HG02884 (cell line): Measurements from ENCODE around the gene UBXN10.
"Not testable (repeated sequence)": the region's sequence is repeated elsewhere in the genome, so short reads cannot be mapped to it uniquely, and the experiment has no call there.

Experiments
- ATAC-seq: cut with Tn5 transposase; IDR thresholded peaks from one replicate; pipeline ENCODE4 v1.9.1; 2021; ENCODE audit warnings: mild to moderate bottlenecking, moderate library complexity; ENCODE audit not compliant: unreplicated experiment

UBXN10 gene

DNA sequence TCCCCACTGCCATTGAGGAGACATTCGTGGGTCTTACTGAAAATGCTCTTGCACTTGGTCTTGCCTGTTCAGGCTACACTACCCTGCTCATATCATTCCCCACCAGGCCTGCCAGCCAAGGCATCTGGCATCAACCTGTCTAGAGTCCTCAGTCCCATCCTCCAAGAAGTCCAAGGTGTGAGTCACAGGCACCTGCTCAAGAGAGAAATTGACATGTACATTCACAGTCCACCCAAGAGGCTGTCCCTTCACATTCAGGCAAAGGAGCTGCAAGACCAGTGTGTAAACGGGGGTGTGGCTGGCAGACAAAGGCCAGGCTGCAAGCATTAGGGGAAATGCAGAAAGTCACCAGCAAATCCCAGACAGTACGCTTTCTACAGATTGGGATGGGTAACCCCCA, 13.5 kb downstream of the UBXN10 start:
- ATAC-seq = no peak

DNA sequence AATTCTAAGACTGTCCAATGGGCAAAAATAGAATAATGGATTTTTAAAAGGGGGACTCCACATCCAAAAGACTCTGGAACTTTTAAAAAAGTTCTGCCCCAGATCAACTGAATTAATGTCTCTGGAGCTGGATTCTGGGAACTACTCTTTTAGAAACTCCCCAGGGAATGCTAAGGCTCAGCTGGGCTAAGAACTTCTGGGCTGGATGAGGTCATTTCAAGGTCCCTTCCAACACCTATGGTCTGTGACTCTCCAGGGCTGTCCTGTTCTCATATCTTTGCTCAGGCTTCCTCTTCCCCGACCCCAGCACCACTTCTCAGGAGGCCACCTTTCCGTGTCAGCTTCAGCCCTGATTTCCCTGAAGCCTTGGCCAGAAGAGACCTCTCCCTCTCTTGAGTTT, 13.9 kb downstream of the UBXN10 start:
- ATAC-seq = no peak

- ATAC-seq = no peak
Observed at GRCh38 chr1:20200966-20201365, 15.1 kb downstream of the UBXN10 start.

- no peak for ATAC-seq
Observed at GRCh38 chr1:20202166-20202565, 16.3 kb downstream of the UBXN10 start.

- ATAC-seq = no peak
Observed at GRCh38 chr1:20207546-20207945, 21.6 kb downstream of the UBXN10 start.

GRCh38 chr1:20209471-20209870, 23.6 kb downstream of the UBXN10 start:
- no peak for ATAC-seq

GRCh38 chr1:20210736-20211460, 25.0 kb downstream of the UBXN10 start:
- no peak for ATAC-seq

DNA sequence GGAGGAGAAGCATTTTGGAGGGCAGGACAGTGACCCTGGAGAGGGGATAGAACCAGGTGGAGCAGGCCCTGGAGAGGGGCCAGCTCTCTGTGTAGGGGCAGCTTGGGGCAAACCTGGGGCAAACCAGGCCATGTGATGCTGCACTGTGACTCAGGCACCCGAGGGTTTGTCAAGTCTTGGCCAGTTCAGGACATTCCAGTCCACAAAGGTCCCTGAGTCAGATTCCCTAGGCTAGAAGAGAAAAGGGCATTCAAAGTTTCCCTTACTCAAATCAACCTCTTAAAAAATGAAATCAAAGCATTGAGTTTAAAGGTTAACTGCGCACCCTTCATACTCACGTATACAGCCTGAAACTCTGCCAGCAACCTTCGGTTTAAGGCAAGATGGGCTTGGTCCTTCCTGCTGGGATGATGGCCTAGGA, 25.6 kb downstream of the UBXN10 start:
- ATAC-seq = no peak

DNA sequence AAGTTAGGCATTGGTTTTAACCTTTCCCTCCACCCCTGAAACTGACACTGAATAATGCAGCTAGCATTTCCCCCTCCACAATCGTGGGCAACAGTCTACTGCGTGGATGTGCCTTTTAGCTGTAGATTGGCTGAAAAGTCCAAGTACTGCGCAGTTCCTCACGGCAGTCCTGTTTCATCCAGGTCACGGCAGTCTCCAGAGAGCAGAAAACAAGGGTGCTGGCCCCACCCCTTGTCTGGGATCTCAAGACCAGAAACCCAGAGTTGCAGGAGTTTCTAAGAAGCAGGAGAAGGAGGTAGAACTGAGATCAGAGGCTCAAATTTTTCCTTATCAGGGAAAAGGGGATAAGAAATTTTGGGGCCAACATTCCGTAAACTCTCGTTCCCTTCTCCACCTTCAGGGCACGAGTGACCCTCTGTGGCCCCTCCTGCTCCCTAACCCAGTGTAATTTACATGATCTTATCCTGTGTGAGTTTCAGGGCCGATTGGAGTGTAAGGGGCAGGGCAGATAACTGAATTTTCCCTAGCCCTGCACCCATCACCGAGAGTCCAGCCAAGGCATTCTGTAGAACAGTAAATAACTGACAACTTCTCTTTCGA, 26.3 kb downstream of the UBXN10 start:
- no peak for ATAC-seq

DNA sequence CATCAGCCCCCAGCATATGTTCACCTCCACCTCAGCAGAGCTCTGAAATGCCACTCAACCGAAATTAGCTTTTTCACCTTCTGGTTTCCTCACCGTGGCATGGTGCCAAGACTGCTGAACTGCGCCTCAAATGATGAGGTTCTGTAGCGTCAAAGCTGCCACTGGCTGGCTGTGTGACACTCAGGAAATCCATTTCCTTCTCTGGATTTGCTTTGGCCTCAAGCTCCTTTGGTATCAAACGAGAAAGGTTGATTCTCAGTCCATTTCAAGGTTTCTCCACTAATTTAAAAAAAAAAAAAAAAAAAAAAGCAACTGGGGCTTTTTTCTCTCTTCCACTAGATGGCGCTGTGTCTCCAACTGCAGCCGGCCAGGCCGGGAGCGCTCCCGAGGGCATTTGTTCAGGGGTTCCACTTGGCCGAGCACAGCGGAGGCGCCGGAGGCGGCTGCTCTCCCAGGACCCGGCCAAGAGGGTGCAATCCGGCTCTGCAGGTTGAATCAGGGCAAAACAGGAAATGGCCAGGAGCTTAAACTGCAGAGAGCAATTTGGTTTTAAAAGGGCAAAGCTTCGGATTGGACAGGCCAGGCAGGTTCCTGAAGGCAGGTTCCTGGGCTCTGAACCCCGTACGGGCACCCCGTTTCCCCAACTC, 26.9 kb downstream of the UBXN10 start:
- no peak for ATAC-seq

GRCh38 chr1:20215716-20216115, 29.8 kb downstream of the UBXN10 start:
- ATAC-seq = no peak

DNA sequence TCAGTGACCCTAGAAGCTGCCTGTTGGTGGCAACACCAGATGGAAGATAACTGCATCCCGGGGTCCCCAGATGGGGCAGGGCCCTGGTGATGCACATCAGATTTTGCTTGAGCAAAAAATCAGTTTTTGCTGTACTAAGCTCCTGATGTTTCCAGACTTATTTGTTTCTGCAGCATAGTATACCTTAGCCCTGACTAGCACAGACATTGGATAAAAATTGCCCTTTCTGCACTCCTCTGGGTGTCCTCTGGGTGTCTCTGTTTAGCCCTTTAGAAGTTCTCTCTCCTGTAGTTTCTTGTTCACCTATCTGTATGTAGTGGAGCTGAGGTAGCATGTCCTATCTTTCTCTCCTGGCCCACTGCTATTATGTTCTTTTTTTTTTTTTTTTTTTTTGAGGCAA, 30.7 kb downstream of the UBXN10 start:
- ATAC-seq = no peak

DNA sequence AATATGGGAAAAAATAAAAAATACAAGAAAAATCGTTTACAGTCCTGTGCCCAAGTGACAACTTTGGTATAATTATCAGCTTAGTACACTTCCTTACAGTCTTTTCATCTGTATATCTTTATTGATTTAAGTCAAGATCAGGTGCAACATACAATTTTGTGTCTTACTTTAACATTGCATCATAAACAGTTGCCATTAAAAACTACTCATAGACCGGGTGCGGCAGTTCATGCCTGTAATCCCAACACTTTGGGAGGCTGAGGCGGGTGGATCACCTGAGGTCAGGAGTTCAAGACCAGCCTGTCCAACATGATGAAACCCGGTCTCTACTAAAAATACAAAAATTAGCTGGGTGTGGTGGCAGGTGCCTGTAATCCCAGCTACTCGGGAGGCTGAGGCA, 33.2 kb downstream of the UBXN10 start:
- not testable (repeated sequence) for ATAC-seq

DNA sequence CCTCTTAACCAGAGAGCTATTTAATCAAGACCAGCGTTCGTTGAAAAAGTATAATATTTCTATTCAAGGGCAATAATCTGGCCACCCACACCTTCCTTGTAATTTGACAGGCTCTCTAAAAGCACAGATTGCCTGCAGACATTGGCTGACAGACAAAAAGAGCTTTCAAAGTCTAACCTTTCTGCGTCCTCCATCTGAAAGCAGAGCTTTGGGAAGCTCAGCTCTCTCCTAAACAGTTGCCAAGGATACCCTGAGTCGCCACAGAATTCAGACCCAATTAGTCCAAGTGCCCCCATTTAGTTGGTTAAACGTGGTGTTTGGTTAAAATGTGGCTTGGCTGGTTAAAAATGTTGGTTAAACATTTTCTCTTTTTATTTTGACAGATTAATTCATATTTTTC, 34.1 kb downstream of the UBXN10 start:
- no peak for ATAC-seq

- ATAC-seq = no peak
Observed at GRCh38 chr1:20223106-20223505, 37.2 kb downstream of the UBXN10 start.

- no peak for ATAC-seq
Observed at GRCh38 chr1:20223551-20224419, 37.9 kb downstream of the UBXN10 start.

DNA sequence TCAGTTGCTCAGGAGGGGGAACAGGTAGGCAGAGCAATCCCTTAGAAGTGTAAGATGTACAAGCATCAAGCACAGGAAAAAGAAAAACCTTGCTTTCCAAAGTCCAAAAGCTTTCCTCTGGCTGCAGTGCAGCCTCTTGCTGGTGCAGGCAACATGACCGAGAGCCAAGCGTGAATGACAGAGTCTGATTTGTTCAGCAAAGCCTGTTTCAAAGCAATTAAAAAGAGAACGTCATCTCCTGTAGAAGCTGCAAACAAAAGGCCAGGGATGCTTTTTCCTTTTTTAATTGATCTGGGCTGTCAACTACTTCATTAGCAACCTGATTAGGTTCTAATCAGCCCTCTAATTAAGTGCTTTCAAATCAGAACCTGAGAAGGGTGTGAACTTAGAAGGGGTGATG, 38.6 kb downstream of the UBXN10 start:
- ATAC-seq = no peak

DNA sequence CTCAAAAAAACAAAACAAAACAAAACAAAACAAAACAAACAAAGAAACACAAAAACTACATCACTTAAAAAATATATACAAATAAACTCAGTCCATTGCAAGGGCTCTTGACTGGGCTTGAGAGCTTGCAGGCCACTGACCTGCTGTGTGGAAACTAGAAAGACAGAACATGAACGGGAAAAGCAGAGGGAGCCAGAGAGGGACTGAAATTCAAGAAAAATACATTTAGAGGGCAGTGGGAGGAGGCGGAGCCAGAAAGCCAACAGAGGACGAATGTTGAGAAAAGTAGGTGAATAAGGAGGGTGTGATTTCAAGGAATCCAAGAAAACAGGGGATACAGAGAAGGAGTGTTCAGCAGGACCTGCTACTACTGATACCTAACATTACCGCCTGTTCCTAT, 41.8 kb downstream of the UBXN10 start:
- ATAC-seq = no peak

DNA sequence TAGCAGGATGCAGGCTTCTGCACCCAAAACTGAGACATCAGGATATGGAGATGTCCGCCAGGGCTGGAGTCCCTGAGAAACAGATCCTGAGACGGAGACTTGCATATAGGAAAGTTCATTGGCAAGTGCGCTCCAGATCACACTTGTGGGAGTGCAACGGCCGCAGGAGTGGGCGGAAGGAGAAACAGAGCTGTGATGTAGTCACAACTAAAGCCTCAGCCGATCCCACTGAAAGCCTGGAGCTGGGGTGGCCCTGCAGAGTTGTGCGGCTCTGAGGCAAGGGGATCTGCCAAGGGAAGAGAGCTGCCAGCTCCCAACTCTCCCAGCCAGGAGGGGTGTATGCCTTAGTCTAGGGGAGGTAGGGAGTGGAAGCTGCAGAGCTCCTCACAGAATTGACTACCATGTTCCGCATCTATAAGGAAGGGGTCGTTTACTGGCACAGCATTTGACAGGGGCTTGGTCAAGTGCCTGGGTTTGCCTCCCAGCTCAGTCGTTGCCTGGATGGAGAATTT, 42.5 kb downstream of the UBXN10 start:
- ATAC-seq = no peak

DNA sequence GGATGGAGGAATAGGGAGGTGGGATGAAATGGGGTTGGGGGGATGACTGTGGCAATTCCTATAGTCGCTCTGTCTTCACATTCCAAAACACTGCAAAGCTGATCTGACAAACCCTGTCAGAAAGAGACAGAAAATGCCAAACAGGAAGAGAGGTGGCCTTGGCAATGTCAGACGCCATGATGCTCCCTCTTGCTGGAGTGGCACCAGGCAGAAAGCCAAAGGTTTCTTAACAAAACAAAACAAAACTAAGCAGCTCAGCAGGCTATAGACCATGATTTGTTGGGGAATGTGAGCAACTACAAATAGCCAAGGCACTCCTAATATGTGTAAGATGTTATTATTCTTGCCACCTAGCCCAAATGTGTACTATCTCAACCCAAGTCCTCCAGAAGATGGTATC, 43.3 kb downstream of the UBXN10 start:
- ATAC-seq = no peak

DNA sequence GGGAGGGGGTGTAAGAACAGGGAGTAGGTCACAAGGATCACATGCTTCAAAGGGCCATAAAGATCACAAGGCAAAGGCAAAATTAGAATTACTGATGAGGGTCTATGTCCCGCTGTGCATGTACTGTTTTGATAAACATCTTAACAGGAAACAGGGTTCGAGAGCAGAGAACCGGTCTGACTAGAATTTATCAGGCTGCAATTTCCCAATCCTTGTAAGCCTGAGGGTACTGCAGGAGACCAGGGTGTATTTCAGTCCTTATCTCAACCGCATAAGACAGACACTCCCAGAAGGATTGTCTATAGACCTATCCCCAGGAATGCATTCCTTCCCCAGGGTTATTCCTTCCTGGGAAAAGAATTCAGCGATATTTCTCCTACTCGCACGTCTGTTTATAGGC, 46.7 kb downstream of the UBXN10 start:
- not testable (repeated sequence) for ATAC-seq
